WTC11 (cell line): Measurements from ENCODE around the gene ITGA11. TPM values are rescaled to one million over a fixed set of nuclear protein-coding genes. Genes with fewer than 3 reads are reported as not detected.

Experiments used
- ATAC-seq: fragments of 200-7000 bp; cut with Tn5 transposase; 2 replicates; pipeline ENCODE4 v1.10.0; 2021; ENCODE audit warnings: mild to moderate bottlenecking, moderate library complexity
- CTCF ChIA-PET: fragments of 300-600 bp; sonication (Branson Sonifier 250); formaldehyde crosslinking; loops from one replicate; lab custom pipeline; 2021; ENCODE audit warnings: antibody characterized with exemption; lab: Charles Lee
- POLR2A ChIA-PET: fragments of 350-600 bp; sonication (Branson Sonifier 250); formaldehyde crosslinking; loops from one replicate; lab custom pipeline; 2021; ENCODE audit warnings: antibody characterized with exemption; lab: Charles Lee
- DNase-seq: peaks from one replicate; pipeline ENCODE4 v3.0.0; 2021; ENCODE audit warnings: low spot score
- H3K27ac Mint-ChIP-seq: 2 replicates; pipeline ENCODE4 v1.8.0; 2021; ENCODE audit warnings: mixed read lengths
- H3K27me3 Mint-ChIP-seq: 2 replicates; pipeline ENCODE4 v1.8.0; 2021; ENCODE audit warnings: low read depth, mild to moderate bottlenecking, moderate library complexity, mixed read lengths
- H3K36me3 Mint-ChIP-seq: 2 replicates; pipeline ENCODE4 v1.8.0; 2021; ENCODE audit warnings: mixed read lengths
- H3K4me1 Mint-ChIP-seq: 2 replicates; pipeline ENCODE4 v1.8.0; 2022; ENCODE audit warnings: mixed read lengths
- H3K4me3 Mint-ChIP-seq: 2 replicates; pipeline ENCODE4 v1.8.0; 2021; ENCODE audit warnings: mild to moderate bottlenecking, moderate library complexity, mixed read lengths
- H3K9me3 Mint-ChIP-seq: 2 replicates; pipeline ENCODE4 v1.8.0; 2021; ENCODE audit warnings: mixed read lengths
- CDX4 ChIP-seq: fragments of 250-450 bp; sonication (Bioruptor Pico); IDR thresholded peaks from 2 replicates; pipeline ENCODE4 v1.9.0; 2021; ENCODE audit warnings: moderate library complexity, mild to moderate bottlenecking, inconsistent platforms, borderline replicate concordance
- CTCF ChIP-seq: fragments of 200-600 bp; IDR thresholded peaks from 2 replicates; pipeline ENCODE4 v1.8.0; 2022; ENCODE audit warnings: antibody characterized with exemption
- E2F4 ChIP-seq: sonication (generic); formaldehyde crosslinking; IDR thresholded peaks from 2 replicates; pipeline ENCODE4 v1.8.1; 2022; ENCODE audit warnings: low read depth, mild to moderate bottlenecking, moderate library complexity, missing genetic modification reagents, borderline replicate concordance
- ERG ChIP-seq: fragments of 250-450 bp; sonication (Bioruptor Pico); IDR thresholded peaks from 2 replicates; pipeline ENCODE4 v1.8.0; 2021; ENCODE audit warnings: mild to moderate bottlenecking
- FOXJ3 ChIP-seq: sonication (generic); formaldehyde crosslinking; IDR thresholded peaks from 2 replicates; pipeline ENCODE4 v1.9.0; 2021; ENCODE audit warnings: missing genetic modification reagents, mild to moderate bottlenecking, borderline replicate concordance
- MAX ChIP-seq: sonication (generic); formaldehyde crosslinking; IDR thresholded peaks from 2 replicates; pipeline ENCODE4 v1.8.0; 2022; ENCODE audit warnings: mild to moderate bottlenecking, missing genetic modification reagents
- MLX ChIP-seq: sonication (generic); formaldehyde crosslinking; IDR thresholded peaks from 2 replicates; pipeline ENCODE4 v1.8.1; 2023; ENCODE audit warnings: mild to moderate bottlenecking, missing genetic modification reagents, moderate library complexity
- NFE2L1 ChIP-seq: sonication (generic); formaldehyde crosslinking; IDR thresholded peaks from 2 replicates; pipeline ENCODE4 v1.8.1; 2023; ENCODE audit warnings: missing genetic modification reagents
- SMAD4 ChIP-seq: sonication (generic); formaldehyde crosslinking; IDR thresholded peaks from 2 replicates; pipeline ENCODE4 v1.8.0; 2022; ENCODE audit warnings: mild to moderate bottlenecking, missing genetic modification reagents
- SOX15 ChIP-seq: fragments of 250-450 bp; sonication (Bioruptor Pico); IDR thresholded peaks from 2 replicates; pipeline ENCODE4 v1.9.0; 2021; ENCODE audit warnings: mild to moderate bottlenecking
- TCF7 ChIP-seq: sonication (generic); formaldehyde crosslinking; IDR thresholded peaks from 2 replicates; pipeline ENCODE4 v1.8.0; 2022; ENCODE audit warnings: mild to moderate bottlenecking, low read depth, missing genetic modification reagents, moderate library complexity
- TEAD4 ChIP-seq: sonication (generic); formaldehyde crosslinking; IDR thresholded peaks from 2 replicates; pipeline ENCODE4 v1.8.0; 2022; ENCODE audit warnings: mild to moderate bottlenecking, missing genetic modification reagents
- USF1 ChIP-seq: sonication (generic); formaldehyde crosslinking; IDR thresholded peaks from 2 replicates; pipeline ENCODE4 v1.8.0; 2022; ENCODE audit warnings: mild to moderate bottlenecking, missing genetic modification reagents
- ZMAT4 ChIP-seq: fragments of 250-450 bp; sonication (Bioruptor Pico); IDR thresholded peaks from 2 replicates; pipeline ENCODE4 v1.9.0; 2021; ENCODE audit warnings: mild to moderate bottlenecking
- ZNF219 ChIP-seq: sonication (generic); formaldehyde crosslinking; IDR thresholded peaks from 2 replicates; pipeline ENCODE4 v1.8.0; 2023; ENCODE audit warnings: missing genetic modification reagents, mild to moderate bottlenecking, borderline replicate concordance
- ZNF317 ChIP-seq: sonication (generic); formaldehyde crosslinking; IDR thresholded peaks from 2 replicates; pipeline ENCODE4 v1.8.1; 2023; ENCODE audit warnings: low read depth, mild to moderate bottlenecking, moderate library complexity, missing genetic modification reagents, borderline replicate concordance
- total RNA-seq: library from RNA; stranded (reverse); gene quantifications from 3 replicates; pipeline ENCODE4 v1.2.3, GENCODE V29; 2021

The ITGA11 gene
- total RNA-seq, 1 experiment from 2014 or later: 0.15 TPM

- TF ChIP-seq CDX4: no peak
Measured at GRCh38 chr15:68311859-68312557, 120.0 kb downstream of the ITGA11 start (continued).

- no peaks in the 10 kb centered on the region for H3K27me3 Mint-ChIP-seq
Measured at GRCh38 chr15:68311464-68311835, 120.5 kb downstream of the ITGA11 start.

GRCh38 chr15:68310804-68311463 is 121.0 kb downstream of the ITGA11 start:
- no peak overlapping the region for H3K4me3 Mint-ChIP-seq
- TF ChIP-seq SOX15 (CRISPR knock-in tag): no peak
- TF ChIP-seq, all 79 proteins: peak for 0
- DNase-seq: no peak
- peaks cover 35% of the 10 kb centered on the region for H3K4me1 Mint-ChIP-seq
- no peak for ATAC-seq
- POLR2A ChIA-PET: no interaction called here
- CTCF ChIA-PET: interaction anchor here (0.5 to 1.7 kb wide), 8 partner anchors 49 to 614 kb away, joined by 3 to 12 read pairs (median 4); no protein-coding TSS in a partner anchor
- H3K27me3 Mint-ChIP-seq: no peaks in the 10 kb centered on the region
- no peak overlapping the region for H3K27ac Mint-ChIP-seq
- H3K9me3 Mint-ChIP-seq: no peaks in the 10 kb centered on the region
- H3K36me3 Mint-ChIP-seq: no peaks in the 10 kb centered on the region

More at GRCh38 chr15:68311464-68311835, 120.5 kb downstream of the ITGA11 start:
- Mint-ChIP-seq H3K27ac (no peak overlapping the region), H3K9me3 (no peaks in the 10 kb centered on the region), H3K4me1 (peaks cover 35% of the 10 kb centered on the region), H3K36me3 (no peaks in the 10 kb centered on the region), H3K4me3 (no peak overlapping the region)
- no peak for ATAC-seq
- POLR2A ChIA-PET: no interaction called here
- DNase-seq: no peak
- TF ChIP-seq E2F4 (CRISPR knock-in tag) (no peak), ERG (CRISPR knock-in tag) (no peak)
- CTCF ChIA-PET: interaction anchor here (0.6 to 1.7 kb wide), 6 partner anchors 49 to 239 kb away, joined by 3 to 12 read pairs (median 3); no protein-coding TSS in a partner anchor

- H3K27ac Mint-ChIP-seq: no peak overlapping the region
Measured at GRCh38 chr15:68310178-68310803, 121.7 kb downstream of the ITGA11 start.

GRCh38 chr15:68309024-68309423 is 122.9 kb downstream of the ITGA11 start:
- ChIA-PET CTCF (no interaction called here), POLR2A (no interaction called here)
- no peak for ATAC-seq
- TF ChIP-seq MAX (no peak), MLX (CRISPR knock-in tag) (no peak), ZNF219 (CRISPR knock-in tag) (no peak), TCF7 (CRISPR knock-in tag) (no peak), ZNF317 (CRISPR knock-in tag) (no peak), CTCF (no peak), FOXJ3 (CRISPR knock-in tag) (no peak), SMAD4 (CRISPR knock-in tag) (no peak), TEAD4 (CRISPR knock-in tag) (no peak)

More at GRCh38 chr15:68310178-68310803, 121.7 kb downstream of the ITGA11 start:
- DNase-seq: no peak
- Mint-ChIP-seq H3K9me3 (no peaks in the 10 kb centered on the region), H3K4me3 (no peak overlapping the region), H3K27me3 (no peaks in the 10 kb centered on the region), H3K36me3 (no peaks in the 10 kb centered on the region), H3K4me1 (peaks cover 34% of the 10 kb centered on the region)
- ChIA-PET POLR2A (no interaction called here), CTCF (interaction anchor here (0.5 to 1.7 kb wide), 8 partner anchors 50 to 615 kb away, joined by 3 to 12 read pairs (median 4); no protein-coding TSS in a partner anchor)
- ATAC-seq: no peak
- no peak for TF ChIP-seq NFE2L1 (CRISPR knock-in tag)
- TF ChIP-seq USF1 (CRISPR knock-in tag): no peak
- no peak for TF ChIP-seq ZMAT4 (CRISPR knock-in tag)

More at GRCh38 chr15:68309024-68309423, 122.9 kb downstream of the ITGA11 start:
- H3K27ac Mint-ChIP-seq: no peak overlapping the region
- no peak for DNase-seq
- no peaks in the 10 kb centered on the region for H3K36me3 Mint-ChIP-seq
- no peak overlapping the region for H3K4me3 Mint-ChIP-seq
- H3K9me3 Mint-ChIP-seq: no peaks in the 10 kb centered on the region
- no peaks in the 10 kb centered on the region for H3K27me3 Mint-ChIP-seq
- peaks cover 39% of the 10 kb centered on the region for H3K4me1 Mint-ChIP-seq
